Measurements from ENCODE around the gene TNIP2.
A peak's percentile ranks its signal among the peaks of the same experiment; 100 is the strongest.
"Not testable (repeated sequence)": the region's sequence is repeated elsewhere in the genome, so short reads cannot be mapped to it uniquely, and the experiment has no call there.

Gene TNIP2

DNA sequence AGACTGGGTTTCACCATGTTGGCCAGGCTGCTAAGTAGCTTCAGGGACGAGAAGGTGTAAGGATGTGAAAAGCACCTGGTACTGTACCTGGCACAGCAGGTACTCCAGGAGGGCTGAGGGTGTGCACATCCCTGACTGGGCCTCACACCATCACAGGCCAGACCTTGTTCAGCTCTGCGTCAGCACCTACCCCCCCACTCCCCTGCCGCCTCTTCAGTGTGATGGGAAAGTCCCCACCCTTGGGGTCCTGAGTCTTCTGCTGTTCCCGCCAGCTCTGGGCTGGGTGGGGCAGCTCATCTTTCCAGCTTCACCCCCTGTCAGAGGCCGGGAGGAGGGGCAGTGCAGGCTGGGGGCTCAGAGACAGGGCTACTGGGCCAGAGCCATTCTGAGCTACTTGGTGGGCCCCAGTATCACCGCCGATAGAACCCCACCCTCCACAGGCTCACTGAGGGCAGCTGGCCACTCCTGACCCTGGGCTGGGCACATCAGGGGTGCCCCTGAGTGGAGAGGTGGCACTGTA, 30.1 kb upstream of the TNIP2 start:
- Histone ChIP-seq H3K27ac (ENCODE audit: poor library complexity, severe bottlenecking) (no peak overlapping the region), H3K9me3 (ENCODE audit: severe bottlenecking) (no peaks in the 10 kb centered on the region), H3K27me3 (ENCODE audit: insufficient read depth, poor library complexity, severe bottlenecking) (no peaks in the 10 kb centered on the region), H3K36me3 (ENCODE audit: low read depth) (no peaks in the 10 kb centered on the region), H3K4me3 (ENCODE audit: severe bottlenecking) (no peak overlapping the region), H3K4me1 (ENCODE audit: insufficient read depth, poor library complexity, severe bottlenecking) (no peaks in the 10 kb centered on the region)
- no peak for ATAC-seq (ENCODE audit: low read depth)
- no peak for TF ChIP-seq CTCF (IDR thresholded peaks at IDR 0.05; ENCODE audit: poor library complexity, severe bottlenecking)
- no peak for DNase-seq (ENCODE audit: low spot score)

DNA sequence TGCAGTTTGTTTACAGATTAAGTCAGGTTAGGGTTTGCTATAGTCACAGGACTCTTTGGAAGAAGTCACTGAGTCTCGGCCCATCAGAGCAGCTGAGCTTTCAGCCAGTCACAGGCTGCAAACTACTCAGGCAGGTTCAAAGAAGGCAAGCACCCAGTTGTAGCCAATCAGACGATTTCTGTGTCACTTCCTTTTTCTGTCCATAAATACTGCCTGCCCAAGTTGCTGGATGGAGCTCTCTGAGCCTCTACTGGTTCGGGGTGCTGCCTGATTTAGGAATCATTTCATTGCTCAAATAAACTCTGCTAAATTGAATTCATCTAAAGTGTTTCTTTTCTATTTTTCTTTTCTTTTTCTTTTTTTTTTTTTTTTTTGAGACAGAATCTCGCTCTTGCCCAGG, 29.5 kb upstream of the TNIP2 start:
- no peaks in the 10 kb centered on the region for H3K4me1 ChIP-seq (ENCODE audit: insufficient read depth, poor library complexity, severe bottlenecking)
- H3K27ac ChIP-seq (ENCODE audit: poor library complexity, severe bottlenecking) = no peak overlapping the region
- H3K27me3 ChIP-seq (ENCODE audit: insufficient read depth, poor library complexity, severe bottlenecking) = no peaks in the 10 kb centered on the region
- ATAC-seq (ENCODE audit: low read depth) (no peak), DNase-seq (ENCODE audit: low spot score) (no peak)
- H3K4me3 ChIP-seq (ENCODE audit: severe bottlenecking) = no peak overlapping the region
- TF ChIP-seq CTCF (IDR thresholded peaks at IDR 0.05; ENCODE audit: poor library complexity, severe bottlenecking) = no peak
- H3K9me3 ChIP-seq (ENCODE audit: severe bottlenecking) = no peaks in the 10 kb centered on the region
- no peaks in the 10 kb centered on the region for H3K36me3 ChIP-seq (ENCODE audit: low read depth)

DNA sequence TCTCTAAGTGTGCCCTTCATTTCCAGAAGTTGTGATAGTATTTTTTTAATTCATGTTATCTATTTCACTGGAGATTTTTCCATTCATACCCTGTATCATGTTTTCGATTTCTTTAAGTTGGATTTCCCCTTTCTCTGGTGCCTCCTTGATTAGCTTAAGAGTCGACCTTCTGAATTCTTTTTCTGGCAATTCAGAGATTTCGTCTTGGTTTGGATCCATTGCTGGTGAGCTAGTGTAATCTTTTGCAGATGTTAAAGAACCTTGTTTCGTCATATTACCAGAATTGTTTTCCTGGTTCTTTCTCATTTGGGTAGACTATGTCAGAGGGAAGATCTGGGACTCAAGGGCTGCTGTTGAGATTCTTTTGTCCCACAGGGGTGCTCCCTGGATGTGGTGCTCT, 27.7 kb upstream of the TNIP2 start:
- no peak overlapping the region for H3K27ac ChIP-seq (ENCODE audit: poor library complexity, severe bottlenecking)
- no peaks in the 10 kb centered on the region for H3K36me3 ChIP-seq (ENCODE audit: low read depth)
- H3K4me3 ChIP-seq (ENCODE audit: severe bottlenecking) = no peak overlapping the region
- no peaks in the 10 kb centered on the region for H3K27me3 ChIP-seq (ENCODE audit: insufficient read depth, poor library complexity, severe bottlenecking)
- ATAC-seq (ENCODE audit: low read depth) (no peak), DNase-seq (ENCODE audit: low spot score) (no peak)
- TF ChIP-seq CTCF (IDR thresholded peaks at IDR 0.05; ENCODE audit: poor library complexity, severe bottlenecking) = no peak
- no peaks in the 10 kb centered on the region for H3K9me3 ChIP-seq (ENCODE audit: severe bottlenecking)
- H3K4me1 ChIP-seq (ENCODE audit: insufficient read depth, poor library complexity, severe bottlenecking) = no peaks in the 10 kb centered on the region

- DNase-seq (ENCODE audit: low spot score) (peak; percentile 13), ATAC-seq (ENCODE audit: low read depth) (no peak)
- Histone ChIP-seq H3K27me3 (ENCODE audit: insufficient read depth, poor library complexity, severe bottlenecking) (no peaks in the 10 kb centered on the region), H3K27ac (ENCODE audit: poor library complexity, severe bottlenecking) (no peak overlapping the region), H3K9me3 (ENCODE audit: severe bottlenecking) (no peaks in the 10 kb centered on the region), H3K4me3 (ENCODE audit: severe bottlenecking) (no peak overlapping the region), H3K4me1 (ENCODE audit: insufficient read depth, poor library complexity, severe bottlenecking) (no peaks in the 10 kb centered on the region), H3K36me3 (ENCODE audit: low read depth) (no peaks in the 10 kb centered on the region)
- no peak for TF ChIP-seq CTCF (IDR thresholded peaks at IDR 0.05; ENCODE audit: poor library complexity, severe bottlenecking)
Observed at GRCh38 chr4:2781911-2782310, 25.8 kb upstream of the TNIP2 start.

DNA sequence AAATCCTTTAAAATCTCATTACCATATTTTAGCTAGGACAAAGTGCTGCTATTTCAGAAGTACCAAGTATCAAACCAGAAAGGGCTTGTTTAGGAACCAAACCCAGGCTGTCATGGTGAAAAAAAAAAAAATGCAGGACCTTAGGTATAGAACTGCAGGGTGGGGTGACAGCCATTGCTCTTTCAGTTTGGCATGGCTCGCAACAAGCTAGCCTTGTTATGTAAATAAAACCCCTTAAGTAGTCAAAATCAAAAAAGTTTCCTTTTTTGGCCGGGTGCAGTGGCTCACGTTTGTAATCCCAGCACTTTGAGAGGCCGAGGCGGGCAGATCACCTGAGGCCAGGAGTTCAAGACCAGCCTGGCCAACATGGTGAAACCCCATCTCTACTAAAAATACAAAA, 24.5 kb upstream of the TNIP2 start:
- H3K27ac ChIP-seq (ENCODE audit: poor library complexity, severe bottlenecking); H3K27me3 ChIP-seq (ENCODE audit: insufficient read depth, poor library complexity, severe bottlenecking); H3K36me3 ChIP-seq (ENCODE audit: low read depth); ATAC-seq (ENCODE audit: low read depth); H3K4me3 ChIP-seq (ENCODE audit: severe bottlenecking); H3K9me3 ChIP-seq (ENCODE audit: severe bottlenecking); H3K4me1 ChIP-seq (ENCODE audit: insufficient read depth, poor library complexity, severe bottlenecking): not testable (repeated sequence)
- peak; percentile 4 for DNase-seq (ENCODE audit: low spot score)

All from RWPE2 (cell line).